Activated naive CD8-positive, alpha-beta T cell treated with anti-CD3 and anti-CD28 coated beads for 36 hours (primary cell): ENCODE measurements around the gene ERGIC1. TPM values are rescaled to one million over a fixed set of nuclear protein-coding genes. Genes with fewer than 3 reads are reported as not detected.

ENCODE experiments used
- DNase-seq: peaks from one replicate; pipeline ENCODE4 v3.0.0; 2021
- H3K27ac Mint-ChIP-seq: one replicate; pipeline ENCODE4 v1.8.0; 2022; ENCODE audit warnings: mild to moderate bottlenecking, moderate library complexity, mixed read lengths
- H3K27me3 Mint-ChIP-seq: one replicate; pipeline ENCODE4 v1.8.0; 2022; ENCODE audit warnings: mild to moderate bottlenecking, mixed read lengths
- H3K36me3 Mint-ChIP-seq: one replicate; pipeline ENCODE4 v1.8.0; 2021; ENCODE audit warnings: mild to moderate bottlenecking, mixed read lengths
- H3K4me1 Mint-ChIP-seq: one replicate; pipeline ENCODE4 v1.8.0; 2021; ENCODE audit warnings: mixed read lengths
- H3K4me3 Mint-ChIP-seq: one replicate; pipeline ENCODE4 v1.8.0; 2022; ENCODE audit warnings: mild to moderate bottlenecking, moderate library complexity, mixed read lengths
- H3K9me3 Mint-ChIP-seq: one replicate; pipeline ENCODE4 v1.8.0; 2022; ENCODE audit warnings: mixed read lengths
- total RNA-seq, 2 experiments: library from RNA; stranded (reverse); gene quantifications; one replicate each; pipeline ENCODE4 v1.2.3, GENCODE V29; 2021

The ERGIC1 gene
- total RNA-seq, 2 experiments from 2014 or later, result 45.9 to 46.9 TPM

DNA sequence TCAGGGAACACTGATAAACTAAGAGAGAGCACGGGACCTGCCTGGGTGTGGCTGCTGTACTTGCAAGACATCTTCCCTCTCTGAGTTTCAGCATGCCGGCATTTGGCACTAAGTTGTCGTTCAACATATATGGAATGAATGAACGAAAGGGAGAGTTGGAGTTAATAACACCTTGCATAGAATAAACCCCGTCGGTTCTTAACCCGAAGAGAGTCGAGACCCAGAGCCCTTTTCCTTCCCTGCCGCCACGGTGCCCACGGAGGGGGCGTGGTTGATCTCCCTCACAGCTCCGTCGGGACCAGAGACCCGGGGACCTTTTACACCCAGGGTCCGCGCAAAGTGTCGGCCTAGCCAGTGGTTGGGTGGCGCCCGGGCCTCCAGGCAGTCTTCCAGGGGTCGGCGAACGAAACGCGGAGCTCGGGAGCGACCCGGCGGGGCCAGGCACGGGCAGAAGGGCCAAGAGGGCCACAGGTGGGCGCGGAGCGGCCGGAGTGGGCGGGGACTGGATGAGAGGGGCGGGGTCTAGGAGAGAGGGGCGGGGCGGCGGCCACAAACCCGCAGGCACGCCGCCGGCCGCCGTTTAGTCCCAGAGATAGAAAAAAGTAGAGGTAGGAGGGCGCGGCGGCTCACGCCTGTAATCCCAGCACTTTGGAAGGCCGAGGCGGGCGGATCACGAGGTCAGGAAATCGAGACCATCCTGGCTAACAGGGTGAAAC is 124.4 kb downstream of the ERGIC1 start:
- Mint-ChIP-seq H3K27me3 (no peaks in the 10 kb centered on the region), H3K4me1 (peaks cover 19% of the 10 kb centered on the region), H3K4me3 (peak overlapping the region; percentile 94), H3K36me3 (peaks cover 11% of the 10 kb centered on the region), H3K27ac (peak overlapping the region; percentile 88), H3K9me3 (no peaks in the 10 kb centered on the region)
- peak; percentile 61 for DNase-seq

DNA sequence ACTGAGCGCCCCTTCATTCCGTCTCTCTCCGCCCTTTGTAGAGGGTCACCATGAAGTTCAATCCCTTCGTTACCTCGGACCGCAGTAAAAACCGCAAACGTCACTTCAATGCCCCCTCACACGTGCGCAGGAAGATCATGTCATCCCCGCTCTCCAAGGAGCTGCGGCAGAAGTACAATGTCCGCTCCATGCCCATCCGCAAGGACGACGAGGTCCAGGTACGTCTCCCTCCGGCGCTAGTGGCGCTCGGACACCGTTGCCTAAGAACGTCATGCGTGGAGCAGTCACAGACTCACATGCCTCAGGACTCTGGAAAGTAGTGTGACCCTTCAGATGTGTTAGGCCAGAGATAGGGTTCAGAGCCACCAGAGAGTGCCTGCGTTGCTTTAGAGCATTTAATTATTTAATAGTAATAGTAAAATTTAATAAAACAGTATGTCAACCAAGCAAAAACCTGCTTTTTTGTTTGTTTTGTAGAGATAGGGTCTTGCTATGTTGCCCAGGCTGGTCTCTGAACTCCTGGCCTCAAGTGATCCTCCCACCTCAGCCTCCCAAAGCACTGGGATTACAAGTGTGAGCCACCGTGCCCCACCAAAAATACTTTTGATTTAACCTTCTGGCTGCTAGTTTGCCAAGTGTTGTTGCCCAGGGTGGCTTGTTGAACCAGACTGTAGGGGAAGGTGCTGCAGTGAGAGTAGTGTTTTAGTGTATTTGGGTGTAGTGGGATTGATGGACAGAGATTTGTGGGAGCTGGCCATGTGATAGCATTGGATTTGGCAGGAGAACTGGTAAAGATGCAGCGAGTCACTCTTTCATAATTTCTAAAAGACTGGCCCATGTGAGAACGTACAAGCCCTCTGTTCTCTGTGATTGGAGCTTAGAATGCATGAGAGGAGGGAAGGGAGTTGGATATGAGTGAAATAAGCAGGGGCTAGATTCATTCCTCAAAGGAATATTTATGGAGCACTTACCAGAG is 126.1 kb downstream of the ERGIC1 start:
- H3K27ac Mint-ChIP-seq, result peak overlapping the region; percentile 88
- H3K4me3 Mint-ChIP-seq, result peak overlapping the region; percentile 94
- H3K27me3 Mint-ChIP-seq, result no peaks in the 10 kb centered on the region
- no peaks in the 10 kb centered on the region for H3K9me3 Mint-ChIP-seq
- DNase-seq, result peak; percentile 13
- peaks cover 19% of the 10 kb centered on the region for H3K4me1 Mint-ChIP-seq
- H3K36me3 Mint-ChIP-seq, result peaks cover 12% of the 10 kb centered on the region

- H3K27me3 Mint-ChIP-seq, result no peaks in the 10 kb centered on the region
- peaks cover 8% of the 10 kb centered on the region for H3K36me3 Mint-ChIP-seq
- no peaks in the 10 kb centered on the region for H3K9me3 Mint-ChIP-seq
- H3K4me3 Mint-ChIP-seq, result no peak overlapping the region
- DNase-seq, result no peak
- no peaks in the 10 kb centered on the region for H3K4me1 Mint-ChIP-seq
- no peak overlapping the region for H3K27ac Mint-ChIP-seq
These were observed 135.9 kb downstream of the ERGIC1 start for GRCh38 chr5:172969921-172970320.

GRCh38 chr5:172971482-172971881 is 137.4 kb downstream of the ERGIC1 start:
- no peak for DNase-seq
- no peak overlapping the region for H3K27ac Mint-ChIP-seq
- no peaks in the 10 kb centered on the region for H3K27me3 Mint-ChIP-seq

DNA sequence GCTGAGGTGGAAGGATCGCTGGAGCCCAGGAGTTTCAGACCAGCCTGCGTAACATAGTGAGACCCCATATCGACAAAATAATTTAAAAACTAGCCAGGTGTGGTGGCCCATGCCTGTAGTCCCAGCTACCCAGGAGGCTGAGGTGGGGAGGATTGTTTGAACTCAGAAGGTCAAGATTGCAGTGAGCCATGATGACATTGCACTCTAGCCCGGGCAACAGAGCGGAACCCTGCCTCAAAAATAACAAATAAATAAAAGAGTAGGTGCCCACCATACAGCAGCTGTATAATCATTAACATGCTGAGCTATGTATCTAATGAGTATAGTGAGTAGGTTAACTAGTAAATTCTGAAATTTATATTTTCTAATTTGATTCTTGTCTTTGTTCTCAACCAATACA is 138.5 kb downstream of the ERGIC1 start:
- Mint-ChIP-seq H3K36me3 (peaks cover 7% of the 10 kb centered on the region), H3K4me1 (no peaks in the 10 kb centered on the region), H3K27ac (no peak overlapping the region), H3K27me3 (no peaks in the 10 kb centered on the region), H3K4me3 (no peak overlapping the region), H3K9me3 (no peaks in the 10 kb centered on the region)
- DNase-seq, result no peak

More at GRCh38 chr5:172971482-172971881, 137.4 kb downstream of the ERGIC1 start:
- peaks cover 7% of the 10 kb centered on the region for H3K36me3 Mint-ChIP-seq
- no peaks in the 10 kb centered on the region for H3K4me1 Mint-ChIP-seq
- no peaks in the 10 kb centered on the region for H3K9me3 Mint-ChIP-seq
- no peak overlapping the region for H3K4me3 Mint-ChIP-seq

- H3K27ac Mint-ChIP-seq, result no peak overlapping the region
- no peak for DNase-seq
- H3K36me3 Mint-ChIP-seq, result peaks cover 7% of the 10 kb centered on the region
- no peaks in the 10 kb centered on the region for H3K9me3 Mint-ChIP-seq
- H3K4me1 Mint-ChIP-seq, result no peaks in the 10 kb centered on the region
- no peaks in the 10 kb centered on the region for H3K27me3 Mint-ChIP-seq
- no peak overlapping the region for H3K4me3 Mint-ChIP-seq
These were observed 139.3 kb downstream of the ERGIC1 start for GRCh38 chr5:172973127-172973916.

DNA sequence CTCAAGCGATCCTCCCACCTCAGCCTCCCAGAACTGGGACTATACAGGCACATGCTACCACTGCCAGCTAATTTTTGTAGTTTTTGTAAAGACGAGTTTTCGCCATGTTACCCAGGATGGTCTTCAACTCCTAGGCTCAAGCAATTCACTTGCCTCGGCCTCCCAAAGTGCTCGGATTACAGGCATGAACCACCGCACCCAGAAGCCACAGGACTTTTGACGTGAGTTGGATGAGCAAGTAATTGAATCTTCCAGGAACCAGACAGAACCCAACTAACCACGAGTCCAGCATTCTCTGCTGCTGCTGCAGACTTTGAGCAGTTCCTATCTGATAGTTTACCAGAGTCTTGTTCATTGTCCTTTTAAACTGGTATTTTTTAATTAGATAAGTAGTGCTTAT is 139.9 kb downstream of the ERGIC1 start:
- Mint-ChIP-seq H3K4me3 (no peak overlapping the region), H3K36me3 (peaks cover 7% of the 10 kb centered on the region), H3K27ac (no peak overlapping the region), H3K27me3 (no peaks in the 10 kb centered on the region), H3K4me1 (no peaks in the 10 kb centered on the region), H3K9me3 (no peaks in the 10 kb centered on the region)
- no peak for DNase-seq

DNA sequence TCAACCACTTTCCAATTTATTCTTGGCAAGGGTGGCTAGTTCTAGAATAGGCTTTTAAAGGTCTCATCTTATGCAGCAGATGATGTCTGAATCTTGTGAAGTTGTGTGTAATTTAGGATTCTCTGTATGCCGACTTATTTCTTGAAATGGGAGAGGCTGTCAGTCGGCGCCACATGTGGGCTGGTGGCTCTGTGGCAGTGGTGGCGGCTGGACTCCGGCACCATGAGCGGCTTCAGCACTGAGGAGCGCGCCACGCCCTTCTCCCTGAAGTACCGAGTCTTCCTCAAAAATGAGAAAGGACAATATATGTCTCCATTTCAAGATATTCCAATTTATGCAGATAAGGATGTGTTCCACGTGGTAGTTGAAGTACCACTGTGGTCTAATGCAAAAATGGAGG is 141.2 kb downstream of the ERGIC1 start:
- DNase-seq, result no peak
- no peak overlapping the region for H3K27ac Mint-ChIP-seq
- H3K9me3 Mint-ChIP-seq, result no peaks in the 10 kb centered on the region
- no peaks in the 10 kb centered on the region for H3K4me1 Mint-ChIP-seq
- peaks cover 2% of the 10 kb centered on the region for H3K36me3 Mint-ChIP-seq
- no peak overlapping the region for H3K4me3 Mint-ChIP-seq
- H3K27me3 Mint-ChIP-seq, result no peaks in the 10 kb centered on the region

- H3K9me3 Mint-ChIP-seq, result no peaks in the 10 kb centered on the region
- no peak for DNase-seq
- H3K4me3 Mint-ChIP-seq, result no peak overlapping the region
- no peaks in the 10 kb centered on the region for H3K27me3 Mint-ChIP-seq
- H3K27ac Mint-ChIP-seq, result no peak overlapping the region
- no peaks in the 10 kb centered on the region for H3K36me3 Mint-ChIP-seq
- peaks cover 7% of the 10 kb centered on the region for H3K4me1 Mint-ChIP-seq
These were observed 145.7 kb downstream of the ERGIC1 start for GRCh38 chr5:172979778-172980177.

DNA sequence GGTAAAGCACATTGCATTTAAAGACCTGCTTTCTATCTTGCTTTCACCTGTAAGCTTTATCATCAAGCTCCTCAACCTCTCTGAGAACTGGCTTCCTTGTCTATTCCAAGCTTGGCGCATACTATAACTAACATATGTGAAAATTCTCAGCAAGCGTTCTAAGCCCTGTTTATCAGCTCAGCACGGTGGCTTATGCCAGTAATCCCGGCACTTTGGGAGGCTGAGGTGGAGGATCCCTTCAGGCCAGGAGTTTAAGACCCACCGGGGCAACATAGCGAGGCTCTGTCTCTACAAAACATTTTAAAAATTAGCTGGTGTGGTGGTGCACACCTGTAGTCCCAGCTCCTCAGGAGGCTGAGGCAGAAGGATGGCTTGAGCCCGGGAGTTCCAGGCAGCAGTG is 147.9 kb downstream of the ERGIC1 start:
- Mint-ChIP-seq H3K4me3 (no peak overlapping the region), H3K36me3 (peaks cover 15% of the 10 kb centered on the region), H3K4me1 (peaks cover 14% of the 10 kb centered on the region), H3K27me3 (no peaks in the 10 kb centered on the region), H3K27ac (no peak overlapping the region), H3K9me3 (peaks cover 1% of the 10 kb centered on the region)
- DNase-seq, result no peak

DNA sequence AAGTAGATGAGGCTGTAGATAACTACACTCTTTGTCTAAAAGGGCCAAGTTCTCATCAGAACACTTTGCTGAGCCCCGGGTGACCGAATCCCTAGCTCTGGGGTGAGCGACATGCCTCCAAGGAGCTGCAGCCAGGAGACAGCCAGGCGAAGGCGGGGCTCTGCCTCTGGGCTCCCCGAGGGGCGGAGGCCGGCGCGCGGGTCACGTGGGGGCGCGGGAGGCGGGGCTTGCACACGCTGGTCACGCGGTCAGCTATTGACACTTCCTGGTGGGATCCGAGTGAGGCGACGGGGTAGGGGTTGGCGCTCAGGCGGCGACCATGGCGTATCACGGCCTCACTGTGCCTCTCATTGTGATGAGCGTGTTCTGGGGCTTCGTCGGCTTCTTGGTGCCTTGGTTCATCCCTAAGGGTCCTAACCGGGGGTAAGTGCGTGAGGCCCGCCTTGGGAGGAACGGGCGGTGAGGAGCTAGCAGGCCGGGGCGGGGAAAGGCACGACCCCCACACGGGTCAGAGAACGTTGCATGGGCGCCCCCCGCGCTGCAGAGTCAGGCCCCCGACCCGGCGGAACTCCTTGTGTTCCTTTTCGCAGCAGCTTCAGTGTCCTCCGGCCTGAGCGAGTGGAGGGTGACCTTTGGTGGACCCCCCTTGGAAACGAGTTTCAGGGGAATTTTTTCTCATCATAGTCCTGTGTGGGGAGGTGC is 149.6 kb downstream of the ERGIC1 start, which contains the start of gene ATP6V0E1:
TSS of gene ATP6V0E1 (plus strand) at position 230 of the 702 bp plus-strand sequence. CDS start at position 320, 90 bp downstream.
- peak within 1 kb of the TSS; percentile 99 for H3K27ac Mint-ChIP-seq
- H3K36me3 Mint-ChIP-seq, result peaks cover 24% of the 10 kb centered on the region
- peak; percentile 98 for DNase-seq
- peaks cover 21% of the 10 kb centered on the region for H3K4me1 Mint-ChIP-seq
- H3K9me3 Mint-ChIP-seq, result peaks cover 1% of the 10 kb centered on the region
- H3K27me3 Mint-ChIP-seq, result no peaks in the 10 kb centered on the region
- peak within 1 kb of the TSS; percentile 97 for H3K4me3 Mint-ChIP-seq

DNA sequence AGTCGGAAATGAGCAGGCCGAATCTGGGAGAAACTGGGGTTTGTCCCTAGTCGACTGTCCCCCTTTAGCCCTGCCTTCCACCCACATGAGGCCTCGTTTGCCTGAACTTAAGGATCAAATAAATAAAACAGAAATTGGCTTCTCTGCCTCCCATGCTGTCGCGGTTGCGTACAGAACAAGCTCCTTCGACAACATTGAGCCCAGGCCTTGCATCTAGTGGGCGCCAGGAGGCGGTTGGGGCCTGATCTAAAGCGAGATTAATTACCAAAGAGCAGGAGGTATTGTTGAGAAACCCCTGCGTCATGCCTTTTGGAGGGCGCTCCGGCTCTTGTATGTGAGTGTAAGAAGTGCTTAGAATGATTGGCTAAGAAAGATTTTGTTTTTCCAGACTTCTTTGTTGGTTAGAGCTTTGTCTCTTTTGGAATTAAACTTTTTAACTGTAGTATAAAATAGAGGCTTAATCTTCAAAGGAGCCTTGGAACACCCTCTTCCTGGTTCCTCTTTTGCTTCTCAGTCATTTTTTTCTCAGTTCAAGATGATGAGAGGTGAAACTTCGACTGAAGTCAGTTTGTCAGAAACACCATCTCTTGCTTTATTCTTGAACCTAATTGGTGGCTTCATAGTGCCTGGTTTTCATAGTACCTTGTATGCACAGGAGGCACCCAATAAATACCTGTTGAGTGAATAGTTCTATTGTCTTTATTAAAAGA is 150.3 kb downstream of the ERGIC1 start:
- peak overlapping the region; percentile 99 for H3K27ac Mint-ChIP-seq
- H3K9me3 Mint-ChIP-seq, result peaks cover 1% of the 10 kb centered on the region
- no peaks in the 10 kb centered on the region for H3K27me3 Mint-ChIP-seq
- H3K4me1 Mint-ChIP-seq, result peaks cover 23% of the 10 kb centered on the region
- H3K4me3 Mint-ChIP-seq, result peak overlapping the region; percentile 97
- H3K36me3 Mint-ChIP-seq, result peaks cover 28% of the 10 kb centered on the region
- peak; percentile 77 for DNase-seq

GRCh38 chr5:172985596-172985995 is 151.5 kb downstream of the ERGIC1 start:
- H3K4me3 Mint-ChIP-seq, result peak overlapping the region; percentile 76
- H3K36me3 Mint-ChIP-seq, result peaks cover 30% of the 10 kb centered on the region
- DNase-seq, result no peak
- H3K27ac Mint-ChIP-seq, result peak overlapping the region; percentile 74
- H3K9me3 Mint-ChIP-seq, result peaks cover 1% of the 10 kb centered on the region
- no peaks in the 10 kb centered on the region for H3K27me3 Mint-ChIP-seq
- peaks cover 23% of the 10 kb centered on the region for H3K4me1 Mint-ChIP-seq

- H3K27ac Mint-ChIP-seq, result no peak overlapping the region
- H3K27me3 Mint-ChIP-seq, result no peaks in the 10 kb centered on the region
- DNase-seq, result no peak
- H3K9me3 Mint-ChIP-seq, result peaks cover 1% of the 10 kb centered on the region
- peaks cover 43% of the 10 kb centered on the region for H3K36me3 Mint-ChIP-seq
- H3K4me3 Mint-ChIP-seq, result no peak overlapping the region
- H3K4me1 Mint-ChIP-seq, result peaks cover 29% of the 10 kb centered on the region
These were observed 154.2 kb downstream of the ERGIC1 start for GRCh38 chr5:172988276-172988675.
